ENCODE data around the gene KCNAB1.

GRCh38 chr3:156491192-156491591, 370.8 kb downstream of the KCNAB1 start:
- TF ChIP-seq CTCF (IDR thresholded peaks at IDR 0.05; ENCODE audit: control extremely low read depth in 1 of 3, insufficient read depth in 1 of 3, low read depth in 1 of 3, low read length in 3 of 3) (no peak), TAF1 (IDR thresholded peaks at IDR 0.05; ENCODE audit: low read depth, low read length) (no peak), RAD21 (IDR thresholded peaks at IDR 0.05 in 1 of 2, conservative IDR thresholded peaks at IDR 0.05 in 1 of 2; ENCODE audit: low read depth in 2 of 2, low read length in 2 of 2) (no peak), FOSL1 (IDR thresholded peaks at IDR 0.05; ENCODE audit: insufficient read depth, low read depth, low read length) (no peak), JUN (IDR thresholded peaks at IDR 0.05; ENCODE audit: low read depth, low read length) (no peak), HDAC2 (IDR thresholded peaks at IDR 0.05; ENCODE audit: borderline replicate concordance in 1 of 2, low read depth in 2 of 2, low read length in 2 of 2) (no peak), POLR2AphosphoS5 (IDR thresholded peaks at IDR 0.05; ENCODE audit: low read depth, low read length) (no peak)

Data from H1 (cell line).